Astrocyte (in vitro differentiated cells and primary cell): ENCODE measurements around the gene ZNF689.
"Not testable (repeated sequence)": the region's sequence is repeated elsewhere in the genome, so short reads cannot be mapped to it uniquely, and the experiment has no call there.

Experiments used
- CTCF ChIP-seq: IDR thresholded peaks from 2 replicates; pipeline ENCODE4 v1.5.1; 2011; ENCODE audit warnings: low read depth, mild to moderate bottlenecking, inconsistent platforms, low read length, moderate library complexity; ENCODE audit not compliant: insufficient read depth
- EZH2 ChIP-seq: IDR thresholded peaks from 2 replicates; pipeline ENCODE4 v1.6.1; 2012; ENCODE audit warnings: mild to moderate bottlenecking, low read length, inconsistent platforms; ENCODE audit not compliant: insufficient read depth

- TF ChIP-seq CTCF, EZH2: not testable (repeated sequence)
Measured at GRCh38 chr16:30637139-30637538, 26.9 kb upstream of the ZNF689 start.
